Right ventricle myocardium superior (tissue), 1 donor: ENCODE results near the gene TRIP10. TPM values are rescaled to one million over a fixed set of nuclear protein-coding genes. Genes with fewer than 3 reads are reported as not detected.
"Not testable (repeated sequence)": the region's sequence is repeated elsewhere in the genome, so short reads cannot be mapped to it uniquely, and the experiment has no call there.

Experiments
- ATAC-seq: fragments of 200-7000 bp; cut with Tn5 transposase; one replicate; pipeline ENCODE4 v1.9.1; 2020; ENCODE audit warnings: mild to moderate bottlenecking; ENCODE audit not compliant: poor library complexity
- DNase-seq: peaks from one replicate; pipeline ENCODE4 v3.0.0-alpha.2; 2020
- intact Hi-C: fragments of 100-400 bp; cut with DNase I; formaldehyde crosslinking; loops from one replicate; pipeline ENCODE4 v1.11.2; 2022
- long read RNA-seq: library from polyadenylated mRNA; unstranded; transcript quantifications from one replicate; pipeline ENCODE4 v2.0.0, GENCODE V29; 2021
- total RNA-seq: library from RNA; stranded (reverse); fragmentation: NEBNext Ultra II Directional; extraction: Animal tissue kit (Norgen Biotek cat#: 25700); gene quantifications from one replicate; pipeline ENCODE4 v1.2.1, GENCODE V29; 2021
- donor health status: DM: no; HTN: yes; CAD: no; lungs with severe emphysema.

The TRIP10 gene, protein sequence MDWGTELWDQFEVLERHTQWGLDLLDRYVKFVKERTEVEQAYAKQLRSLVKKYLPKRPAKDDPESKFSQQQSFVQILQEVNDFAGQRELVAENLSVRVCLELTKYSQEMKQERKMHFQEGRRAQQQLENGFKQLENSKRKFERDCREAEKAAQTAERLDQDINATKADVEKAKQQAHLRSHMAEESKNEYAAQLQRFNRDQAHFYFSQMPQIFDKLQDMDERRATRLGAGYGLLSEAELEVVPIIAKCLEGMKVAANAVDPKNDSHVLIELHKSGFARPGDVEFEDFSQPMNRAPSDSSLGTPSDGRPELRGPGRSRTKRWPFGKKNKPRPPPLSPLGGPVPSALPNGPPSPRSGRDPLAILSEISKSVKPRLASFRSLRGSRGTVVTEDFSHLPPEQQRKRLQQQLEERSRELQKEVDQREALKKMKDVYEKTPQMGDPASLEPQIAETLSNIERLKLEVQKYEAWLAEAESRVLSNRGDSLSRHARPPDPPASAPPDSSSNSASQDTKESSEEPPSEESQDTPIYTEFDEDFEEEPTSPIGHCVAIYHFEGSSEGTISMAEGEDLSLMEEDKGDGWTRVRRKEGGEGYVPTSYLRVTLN
- total RNA-seq: 133 TPM
- long read RNA-seq, transcript TRIP10-201 (15 exons, 2,153 nt): major isoform, 277 of 428 reads
- long read RNA-seq, transcript TRIP10-202 (14 exons, 2,035 nt): minor isoform, 76 of 428 reads
- long read RNA-seq, partial matches to known transcripts: 32 of 428 reads
- long read RNA-seq, other reads (novel, unspliced or antisense): 43 of 428 reads

DNA sequence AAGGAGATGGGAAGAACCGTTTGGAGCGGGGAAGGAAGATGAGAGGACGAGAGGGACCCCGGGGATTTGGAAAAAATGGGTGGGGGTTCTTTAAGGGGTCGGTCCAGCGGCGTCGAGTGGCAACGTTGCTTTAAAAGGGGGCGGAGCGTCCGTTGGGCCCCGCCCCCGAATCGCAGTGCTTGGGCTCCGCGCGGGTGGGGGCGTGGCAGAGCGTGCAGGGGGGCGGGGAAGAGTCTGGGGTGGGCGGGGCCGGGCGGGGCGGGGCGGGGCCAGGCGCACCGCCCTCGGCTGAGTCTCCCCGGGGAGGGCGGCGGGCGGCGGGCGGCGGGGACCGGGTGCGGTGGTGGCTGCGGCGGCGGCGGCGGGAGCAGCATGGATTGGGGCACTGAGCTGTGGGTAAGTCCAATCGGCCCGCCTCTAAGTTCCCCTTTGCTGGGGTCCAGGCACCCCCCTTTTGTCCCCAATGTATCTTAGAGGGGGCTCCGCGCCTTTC, at the start of gene TRIP10:
TRIP10 (plus strand) TSS at position 291 of the 493 bp plus-strand sequence; CDS start at position 373, 82 bp downstream.
- ATAC-seq: peak; percentile 40
- intact Hi-C loops: loop anchor here (5.0 kb wide), 1 partner anchor 123 kb away; no protein-coding TSS in a partner anchor
- peak; percentile 94 for DNase-seq

DNA sequence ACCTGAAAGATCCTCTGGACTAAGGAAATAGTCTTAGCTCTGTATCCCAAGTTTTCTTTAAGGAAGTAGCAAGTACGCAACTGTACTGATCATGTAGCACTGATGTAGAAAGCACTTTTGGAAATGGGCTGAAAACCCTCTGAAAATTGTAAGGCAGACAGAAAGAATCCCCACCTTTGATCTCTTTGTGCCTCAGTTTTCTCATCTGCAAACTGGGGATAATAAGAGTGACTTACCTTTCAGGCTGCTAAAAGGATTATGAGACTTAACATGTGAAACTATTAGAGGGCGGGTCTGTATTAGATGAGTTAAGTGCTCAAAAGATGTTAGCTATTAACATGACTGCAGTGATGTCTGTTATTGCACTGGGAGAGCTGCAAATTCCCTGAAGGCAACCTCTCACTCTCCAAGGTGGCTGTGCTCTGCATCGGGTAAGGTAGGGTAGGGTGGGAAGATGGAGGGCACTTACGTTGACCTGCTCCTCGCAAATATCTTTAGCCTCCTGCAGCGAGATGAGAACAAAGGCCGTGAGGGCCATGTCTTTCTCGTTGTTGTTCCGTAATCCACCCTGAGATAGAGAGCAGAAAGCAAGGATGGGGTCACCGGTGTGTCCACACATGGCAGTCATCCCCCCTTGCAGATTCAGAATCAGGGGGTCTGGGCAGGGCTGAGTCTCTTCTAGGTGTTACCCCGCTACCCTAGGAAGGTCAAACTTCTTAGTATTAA, 49.2 kb upstream of the TRIP10 start:
- DNase-seq: no peak
- intact Hi-C loops: no loop called here
- no peak for ATAC-seq

DNA sequence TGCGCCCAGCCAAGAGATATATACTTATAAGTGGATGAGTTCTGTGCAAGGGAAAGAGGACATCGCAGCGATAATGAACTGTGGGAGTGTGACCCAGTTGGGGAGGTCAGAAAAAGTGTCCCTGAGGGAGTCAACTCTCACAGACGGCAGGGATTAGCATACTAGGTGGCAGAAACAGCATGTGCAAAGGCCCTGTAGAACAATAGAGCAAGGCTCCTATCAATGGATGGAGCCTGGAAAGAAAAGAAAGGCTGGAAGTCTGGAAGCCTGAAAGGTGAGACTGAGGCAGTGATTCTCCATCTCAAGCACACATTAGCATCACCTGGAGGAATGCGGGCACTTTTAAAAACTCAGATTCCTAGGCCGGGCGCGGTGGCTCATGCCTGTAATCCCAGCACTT, 48.1 kb upstream of the TRIP10 start:
- DNase-seq: no peak
- intact Hi-C loops: no loop called here

DNA sequence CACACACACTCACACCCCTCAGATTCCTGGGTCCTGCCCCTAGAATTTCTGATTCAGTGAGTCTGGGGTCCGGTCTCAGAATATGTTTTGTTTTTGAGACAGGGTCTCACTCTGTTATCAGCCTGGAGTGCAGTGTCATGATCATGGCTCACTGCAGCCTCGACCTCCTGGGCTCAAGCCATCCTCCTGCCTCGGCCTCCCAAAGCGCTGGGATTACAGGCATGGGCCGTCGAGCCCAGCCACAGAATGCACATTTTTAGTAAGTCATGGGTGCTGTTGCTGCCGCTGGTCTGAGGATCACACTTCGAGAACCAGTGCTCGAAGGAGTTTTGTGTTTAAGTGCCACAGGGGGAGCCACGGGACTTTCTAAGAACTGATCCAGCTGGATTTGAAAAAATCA, 47.5 kb upstream of the TRIP10 start:
- no peak for ATAC-seq
- intact Hi-C loops: no loop called here
- no peak for DNase-seq

More for the DNA sequence above, 48.1 kb upstream of the TRIP10 start:
- ATAC-seq: no peak

DNA sequence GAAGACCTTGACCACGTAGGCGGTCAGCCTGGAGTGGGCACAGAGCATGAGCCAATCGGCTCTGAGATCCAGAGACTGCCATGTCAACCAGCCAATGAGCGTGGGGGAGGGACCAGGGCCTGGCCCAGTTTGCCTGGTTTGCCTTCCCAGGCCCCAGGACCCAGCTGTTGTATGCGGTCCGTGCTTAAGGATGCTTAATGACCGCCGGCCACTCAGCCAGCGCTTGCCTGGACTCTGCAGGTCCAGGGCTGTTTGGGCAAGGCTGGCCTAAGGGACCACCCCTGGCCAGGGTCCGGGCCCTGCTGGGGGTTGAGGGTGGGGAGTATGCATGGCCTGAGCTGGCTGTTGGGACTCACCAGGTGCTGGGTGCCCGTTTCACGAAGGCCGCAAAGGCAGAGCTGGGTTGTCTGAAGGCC, 46.4 kb upstream of the TRIP10 start:
- intact Hi-C loops: no loop called here
- ATAC-seq (no peak), DNase-seq (no peak)

DNA sequence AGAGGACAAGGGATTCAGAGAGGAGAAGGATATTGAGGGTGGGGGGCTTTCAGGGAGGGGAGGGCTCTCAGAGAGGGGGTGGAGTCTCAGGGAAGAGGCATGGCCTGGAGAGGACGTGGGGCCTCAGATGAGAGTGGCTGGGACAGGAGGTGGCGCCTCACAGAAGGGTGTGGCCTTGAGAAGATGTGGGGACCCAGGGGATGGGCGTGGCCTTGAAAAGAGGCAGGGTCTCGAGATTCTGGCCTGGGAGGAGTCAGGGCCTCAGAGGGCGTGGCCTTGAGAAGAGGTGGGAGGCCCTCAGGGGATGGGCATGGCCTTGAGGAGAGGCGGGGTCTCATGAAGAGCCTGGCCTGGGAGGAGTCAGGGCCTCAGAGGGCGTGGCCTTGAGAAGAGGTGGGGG, 45.8 kb upstream of the TRIP10 start:
- no peak for ATAC-seq
- intact Hi-C loops: no loop called here
- DNase-seq: no peak

DNA sequence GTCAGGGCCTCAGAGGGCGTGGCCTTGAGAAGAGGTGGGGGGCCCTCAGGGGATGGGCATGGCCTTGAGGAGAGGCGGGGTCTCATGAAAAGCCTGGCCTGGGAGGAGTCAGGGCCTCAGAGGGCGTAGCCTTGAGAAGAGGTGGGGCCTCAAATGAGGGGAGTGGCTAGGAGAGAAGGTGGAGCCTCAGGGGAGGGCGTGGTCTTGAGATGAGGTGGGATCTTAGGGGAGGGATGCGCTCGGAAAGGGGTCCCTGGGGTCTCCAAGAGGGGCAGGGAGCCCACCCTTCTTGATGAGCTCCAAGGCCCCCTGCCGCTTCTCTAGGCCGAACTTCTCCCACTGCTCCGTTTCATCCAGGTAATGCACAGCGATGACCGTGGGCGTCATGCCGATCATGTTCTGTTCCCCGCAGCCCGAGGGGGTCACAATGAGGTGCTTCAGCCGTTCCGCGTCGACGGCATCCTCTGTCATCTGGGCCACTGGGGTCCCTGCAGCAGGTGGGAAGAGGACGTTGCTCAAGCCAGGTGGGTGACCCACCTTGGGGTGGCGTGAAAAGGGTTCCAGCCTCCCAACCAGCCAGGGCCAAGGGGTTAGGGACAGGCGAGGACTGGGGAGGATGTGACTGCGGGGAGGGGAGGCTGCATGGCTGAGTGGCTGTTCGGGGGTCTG, 45.2 kb upstream of the TRIP10 start:
- DNase-seq (no peak), ATAC-seq (no peak)
- intact Hi-C loops: no loop called here

DNA sequence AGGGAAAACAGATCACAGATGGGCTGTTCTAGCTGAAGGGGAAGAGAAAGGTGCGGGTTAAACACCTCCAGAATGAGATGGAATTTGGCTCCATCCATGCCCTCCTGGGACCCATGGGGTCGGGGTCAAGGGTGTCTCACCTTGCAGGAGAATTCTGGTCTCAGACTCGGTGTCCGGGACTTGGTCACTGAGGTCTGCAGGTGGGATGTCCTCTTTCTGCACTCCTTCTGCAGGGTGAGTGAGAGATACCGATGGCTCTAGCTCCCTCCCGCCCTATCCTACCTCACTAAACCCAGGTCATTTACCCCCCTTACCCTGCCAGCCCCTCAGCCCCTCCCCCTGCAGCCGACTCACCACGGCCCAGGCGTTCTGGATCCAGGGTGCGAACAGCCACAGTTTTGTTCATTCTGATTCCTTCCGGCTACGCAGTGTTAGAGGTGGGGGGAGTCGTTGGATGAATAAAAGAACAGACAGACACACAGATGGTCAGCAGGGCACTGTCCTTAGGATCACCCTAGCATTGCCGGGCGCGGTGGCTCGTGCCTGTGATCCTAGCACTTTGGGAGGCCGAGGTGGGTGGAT, 43.1 kb upstream of the TRIP10 start:
- no peak for ATAC-seq
- intact Hi-C loops: no loop called here
- no peak for DNase-seq

DNA sequence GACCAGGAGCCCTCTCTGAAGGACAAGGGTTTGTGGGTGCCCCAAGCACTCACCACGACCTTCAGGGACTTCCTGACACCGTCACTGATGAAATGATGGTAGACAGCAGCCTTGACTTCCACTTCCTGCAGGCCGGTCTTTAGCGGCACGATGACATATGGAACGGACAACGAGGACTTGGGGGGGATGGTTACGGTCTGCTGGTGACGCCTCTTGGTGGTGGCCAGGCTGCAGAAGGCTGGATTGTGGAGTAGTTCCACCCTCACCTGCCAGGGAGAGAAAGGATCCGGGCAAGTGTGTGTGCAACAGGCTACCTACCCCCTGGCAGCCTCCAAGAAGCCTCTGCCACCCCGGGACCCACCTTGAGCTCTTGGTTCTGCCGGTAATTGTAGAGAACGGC, 42.2 kb upstream of the TRIP10 start:
- DNase-seq (no peak), ATAC-seq (no peak)
- intact Hi-C loops: no loop called here

DNA sequence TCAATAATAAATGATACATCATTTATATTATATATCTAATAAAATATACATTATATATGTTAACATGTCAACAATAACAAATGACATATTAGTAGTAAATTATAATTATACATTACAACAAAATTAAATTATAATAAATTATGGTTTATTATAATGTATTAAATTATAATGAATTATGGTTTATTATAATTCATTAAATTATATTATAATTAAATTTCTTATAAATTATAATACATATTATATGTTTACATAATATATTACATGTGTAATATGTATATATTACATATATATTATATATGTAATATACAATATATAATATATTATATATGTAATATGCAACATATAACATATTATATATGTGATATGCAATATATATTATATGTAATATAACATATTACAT, 39.5 kb upstream of the TRIP10 start:
- no peak for DNase-seq
- no peak for ATAC-seq
- intact Hi-C loops: no loop called here

DNA sequence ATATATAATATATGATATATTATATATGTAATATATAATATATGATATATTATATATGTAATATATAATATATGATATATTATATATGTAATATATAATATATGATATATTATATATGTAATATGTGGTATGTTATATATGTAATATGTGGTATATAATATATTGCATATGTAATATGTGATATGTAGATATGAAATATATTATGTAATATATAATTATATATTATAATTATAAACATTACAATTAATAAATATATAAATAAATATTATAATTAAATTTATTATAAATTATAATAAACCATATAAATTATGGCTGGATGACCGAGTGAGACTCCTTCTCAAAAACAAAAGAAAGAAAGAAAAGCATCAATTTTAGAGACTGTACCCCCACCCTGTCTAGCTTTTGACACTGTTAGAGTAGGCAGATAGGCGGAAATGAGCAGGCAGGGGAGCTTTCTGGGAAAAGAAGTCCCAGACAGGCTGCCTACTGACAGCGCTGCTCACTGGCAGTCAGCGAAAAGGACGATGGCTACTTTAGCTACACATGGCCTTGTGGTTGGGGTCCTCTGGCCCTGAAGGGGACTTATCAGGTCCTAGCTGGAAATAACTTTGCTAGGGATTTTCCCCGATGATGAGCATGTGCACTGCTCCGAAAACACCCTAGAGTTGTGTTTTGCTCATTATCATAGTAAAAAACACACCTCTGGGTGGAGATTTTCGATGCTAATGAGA, 38.7 kb upstream of the TRIP10 start:
- intact Hi-C loops: no loop called here
- DNase-seq: no peak
- no peak for ATAC-seq

DNA sequence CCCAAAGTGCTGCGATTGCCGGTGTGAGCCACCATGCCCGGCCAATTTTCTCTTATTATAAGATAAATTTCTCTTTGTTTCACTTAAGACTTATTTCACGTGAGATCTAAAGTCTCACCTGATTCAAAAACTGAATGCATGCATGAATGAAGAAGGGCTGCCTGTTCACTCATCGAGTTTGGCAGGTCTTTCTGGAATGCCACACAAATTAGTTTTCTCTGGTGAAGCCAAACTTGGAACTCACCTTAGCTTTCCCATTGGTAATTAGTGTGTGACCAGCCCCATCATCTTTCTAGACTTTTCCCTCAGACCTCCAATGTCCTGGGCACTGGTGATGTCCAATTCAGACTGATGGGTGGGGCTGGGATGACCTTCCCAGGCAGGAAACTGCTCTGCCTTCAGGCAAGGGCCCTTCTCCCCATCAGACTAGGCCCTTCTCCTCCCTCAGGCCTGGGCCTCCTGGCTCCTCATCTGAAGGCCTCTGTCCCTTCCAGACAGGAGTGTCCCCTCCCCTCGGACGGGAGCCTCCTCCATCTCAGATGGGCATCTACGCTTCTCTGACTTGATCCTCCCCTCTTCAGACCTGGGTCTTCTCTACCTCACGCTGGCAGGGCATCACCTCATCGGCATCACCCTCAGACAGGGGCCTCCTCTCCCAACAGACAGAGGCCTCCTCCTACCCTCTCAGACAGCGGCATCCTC, 33.4 kb upstream of the TRIP10 start:
- ATAC-seq: no peak
- DNase-seq: no peak
- intact Hi-C loops: no loop called here

DNA sequence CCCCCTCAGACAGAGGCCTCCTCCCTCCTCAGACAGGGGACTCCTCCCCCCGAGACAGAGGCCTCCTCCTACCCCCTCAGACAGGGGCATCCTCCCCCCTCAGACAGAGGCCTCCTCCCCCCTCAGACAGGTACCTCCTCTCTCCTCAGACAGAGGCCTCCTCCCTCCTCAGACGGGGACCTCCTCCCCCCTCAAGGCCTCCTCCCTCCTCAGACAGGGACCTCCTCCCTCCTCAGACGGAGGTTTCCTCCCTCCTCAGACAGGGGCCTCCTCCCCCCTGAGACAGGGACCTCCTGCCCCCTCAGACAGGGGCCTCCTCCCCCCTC, 32.9 kb upstream of the TRIP10 start:
- DNase-seq (no peak), ATAC-seq (no peak)
- intact Hi-C loops: no loop called here

DNA sequence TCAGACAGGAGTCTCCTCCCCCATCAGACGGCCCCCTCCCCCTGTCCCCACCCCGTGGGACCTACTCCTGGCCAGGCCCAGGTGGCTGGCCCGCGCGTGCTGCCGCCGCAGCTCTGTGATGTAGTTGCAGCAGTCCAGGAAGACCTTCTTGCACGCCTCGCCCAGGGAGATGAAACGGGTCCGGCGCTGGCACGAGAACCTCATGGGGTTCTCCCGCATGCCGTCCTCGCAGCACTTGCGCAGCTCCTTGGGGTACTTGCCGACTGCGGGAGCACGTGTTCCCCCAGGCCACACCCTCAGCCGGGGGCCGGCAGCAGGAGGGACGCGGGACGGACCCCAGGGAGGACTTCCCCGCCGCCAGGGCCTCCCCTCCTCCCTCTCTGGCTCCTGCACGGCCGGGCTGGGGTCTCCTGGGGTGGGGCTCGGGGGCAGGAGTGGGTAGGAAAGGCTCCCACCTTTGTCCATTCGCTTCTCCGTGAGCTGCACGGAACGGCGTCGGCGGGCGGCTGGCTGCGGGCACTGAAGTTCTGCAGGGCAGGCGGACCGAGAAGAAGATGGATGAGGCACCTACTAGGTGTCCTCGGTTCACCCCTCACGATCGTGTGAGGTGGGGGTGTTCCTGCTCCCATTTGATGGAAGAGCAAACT, 32.3 kb upstream of the TRIP10 start:
- intact Hi-C loops: no loop called here
- DNase-seq (no peak), ATAC-seq (no peak)

DNA sequence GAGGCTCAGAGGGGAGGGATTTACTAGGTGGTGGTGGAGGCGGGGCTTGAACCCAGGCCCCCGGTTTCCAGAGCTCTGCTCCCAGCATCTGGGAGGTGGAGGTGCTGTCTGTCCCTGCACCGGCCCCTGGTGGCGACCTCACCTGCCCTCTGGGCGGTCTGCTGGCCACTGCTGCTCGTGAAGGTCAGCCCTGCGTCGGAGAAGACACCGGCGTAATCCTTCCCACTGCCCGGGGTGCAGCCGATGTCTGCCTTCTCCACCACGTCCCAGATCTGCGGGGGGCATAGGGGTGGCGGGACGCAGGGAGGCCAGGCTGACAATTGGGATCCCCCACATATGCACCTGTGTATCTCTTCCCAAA, 31.8 kb upstream of the TRIP10 start:
- no peak for DNase-seq
- ATAC-seq: no peak
- intact Hi-C loops: no loop called here

DNA sequence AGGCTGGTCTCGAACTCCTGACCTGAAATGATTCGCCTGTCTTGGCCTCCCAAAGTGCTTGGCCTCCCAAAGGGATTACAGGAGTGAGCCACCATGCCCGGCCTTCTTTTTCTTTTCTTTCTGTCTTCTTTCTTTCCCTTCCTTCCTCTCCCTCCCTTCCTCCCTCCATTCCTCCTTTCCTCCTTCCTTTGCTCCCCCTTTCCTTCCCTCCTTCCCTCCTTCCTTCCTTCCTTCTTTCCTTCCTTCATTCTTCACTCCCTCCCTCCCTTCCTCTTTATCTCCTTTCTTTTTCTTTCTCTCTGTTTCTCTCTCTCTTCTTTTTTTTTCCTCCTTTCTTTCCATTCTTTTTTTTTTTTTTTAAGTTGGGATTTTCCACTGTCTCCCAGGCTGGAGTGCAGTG, 31.1 kb upstream of the TRIP10 start:
- DNase-seq: no peak
- intact Hi-C loops: no loop called here
- ATAC-seq: no peak

DNA sequence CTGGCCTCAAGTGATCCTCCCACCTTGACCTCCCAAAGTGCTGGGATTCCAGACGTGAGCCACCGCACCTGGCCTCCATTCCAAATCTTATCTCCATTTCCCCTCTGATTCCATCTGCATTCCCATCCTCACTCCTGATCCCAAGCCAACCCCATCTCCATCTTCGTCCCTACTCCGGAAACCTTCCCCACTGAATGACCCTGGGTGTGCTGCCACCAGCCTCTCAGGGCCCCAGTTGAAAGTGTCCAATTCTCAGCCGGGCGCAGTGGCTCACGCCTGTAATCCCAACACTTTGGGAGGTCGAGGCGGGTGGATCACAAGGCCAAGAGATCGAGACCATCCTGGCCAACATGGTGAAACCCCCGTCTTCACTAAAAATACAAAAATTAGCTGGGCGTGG, 30.6 kb upstream of the TRIP10 start:
- intact Hi-C loops: not testable (repeated sequence)

More for the DNA sequence above, 30.6 kb upstream of the TRIP10 start:
- ATAC-seq, DNase-seq: not testable (repeated sequence)
